ENCODE data around the gene EMILIN3. TPM values are rescaled to one million over a fixed set of nuclear protein-coding genes. Genes with fewer than 3 reads are reported as not detected.

Gene EMILIN3
- total RNA-seq, 4 donors from 2014 or later, result 0.20 to 0.33 (median 0.20) TPM; not detected in 1

GRCh38 chr20:41398408-41398807 lies 31.8 kb upstream of the EMILIN3 start:
- intact Hi-C loops (cut with DNase I; ENCODE audit: low total_unique reads), result no loop called here
- Histone ChIP-seq H3K9me3 (no peaks in the 10 kb centered on the region), H3K27ac (no peak overlapping the region), H3K27me3 (no peaks in the 10 kb centered on the region), H3K36me3 (peaks cover 0 to 4% of the 10 kb centered on the region in 2 donors), H3K4me1 (peaks cover 6 to 9% of the 10 kb centered on the region in 2 donors), H3K4me3 (no peak overlapping the region)
- in situ Hi-C loops (cut with MboI; ENCODE audit: low sequenced_read_pairs in 4 of 4), result no loop called here
- DNase-seq (no peak), ATAC-seq (no peak)
- no peak for TF ChIP-seq CTCF (IDR thresholded peaks at IDR 0.05 in 4 of 5, conservative IDR thresholded peaks at IDR 0.05 in 1 of 5)
- TF ChIP-seq POLR2A (IDR thresholded peaks at IDR 0.05), result no peak

GRCh38 chr20:41395667-41396664 lies 29.3 kb upstream of the EMILIN3 start:
- Histone ChIP-seq H3K36me3 (no peaks in the 10 kb centered on the region), H3K4me3 (no peak overlapping the region), H3K27ac (no peak overlapping the region), H3K27me3 (no peaks in the 10 kb centered on the region), H3K4me1 (peaks cover 14 to 18% of the 10 kb centered on the region in 2 donors), H3K9me3 (no peaks in the 10 kb centered on the region)
- ATAC-seq, result no peak
- intact Hi-C loops (cut with DNase I; ENCODE audit: low total_unique reads) (no loop called here), in situ Hi-C loops (cut with MboI; ENCODE audit: low sequenced_read_pairs in 4 of 4) (no loop called here)
- no peak for DNase-seq
- TF ChIP-seq CTCF (IDR thresholded peaks at IDR 0.05 in 4 of 5, conservative IDR thresholded peaks at IDR 0.05 in 1 of 5), result no peak
- TF ChIP-seq POLR2A (IDR thresholded peaks at IDR 0.05), result no peak

- ATAC-seq, result peak in 1 of 2 donors; percentile 36
- H3K4me3 ChIP-seq, result no peak overlapping the region
- in situ Hi-C loops (cut with MboI; ENCODE audit: low sequenced_read_pairs in 4 of 4) (no loop called here), intact Hi-C loops (cut with DNase I; ENCODE audit: low total_unique reads) (no loop called here)
- peaks cover 14 to 18% of the 10 kb centered on the region in 2 donors for H3K4me1 ChIP-seq
- no peaks in the 10 kb centered on the region for H3K27me3 ChIP-seq
- H3K9me3 ChIP-seq, result no peaks in the 10 kb centered on the region
- H3K27ac ChIP-seq, result no peak overlapping the region
- TF ChIP-seq POLR2A (IDR thresholded peaks at IDR 0.05) (no peak), CTCF (IDR thresholded peaks at IDR 0.05 in 4 of 5, conservative IDR thresholded peaks at IDR 0.05 in 1 of 5) (no peak)
- H3K36me3 ChIP-seq, result no peaks in the 10 kb centered on the region
- no peak for DNase-seq
Measured at GRCh38 chr20:41394931-41395666, 28.5 kb upstream of the EMILIN3 start.

GRCh38 chr20:41394081-41394480 lies 27.5 kb upstream of the EMILIN3 start:
- Histone ChIP-seq H3K36me3 (no peaks in the 10 kb centered on the region), H3K27ac (no peak overlapping the region), H3K4me3 (no peak overlapping the region), H3K9me3 (no peaks in the 10 kb centered on the region), H3K27me3 (no peaks in the 10 kb centered on the region), H3K4me1 (peaks cover 14 to 18% of the 10 kb centered on the region in 2 donors)
- TF ChIP-seq POLR2A (IDR thresholded peaks at IDR 0.05) (no peak), CTCF (IDR thresholded peaks at IDR 0.05 in 4 of 5, conservative IDR thresholded peaks at IDR 0.05 in 1 of 5) (no peak)
- in situ Hi-C loops (cut with MboI; ENCODE audit: low sequenced_read_pairs in 4 of 4), result no loop called here
- intact Hi-C loops (cut with DNase I; ENCODE audit: low total_unique reads), result no loop called here
- ATAC-seq (no peak), DNase-seq (no peak)
